ENCODE measurements around the gene EHBP1L1.

Gene EHBP1L1

GRCh38 chr11:65619281-65619928 is 43.6 kb downstream of the EHBP1L1 start:
- ATAC-seq, result no peak
- TF ChIP-seq CSDC2 (CRISPR knock-in tag; IDR thresholded peaks at IDR 0.05) (no peak), ZC3H10 (CRISPR knock-in tag; IDR thresholded peaks at IDR 0.05) (no peak), TOX (CRISPR knock-in tag; IDR thresholded peaks at IDR 0.05; ENCODE audit: borderline replicate concordance) (no peak), TCF4 (CRISPR knock-in tag; IDR thresholded peaks at IDR 0.05; ENCODE audit: borderline replicate concordance) (no peak)

GRCh38 chr11:65620666-65621065 is 44.8 kb downstream of the EHBP1L1 start:
- TF ChIP-seq CSDC2 (CRISPR knock-in tag; IDR thresholded peaks at IDR 0.05) (no peak), ZFP3 (CRISPR knock-in tag; IDR thresholded peaks at IDR 0.05) (no peak), POU6F1 (CRISPR knock-in tag; IDR thresholded peaks at IDR 0.05; ENCODE audit: borderline replicate concordance, low read depth) (no peak)
- ATAC-seq, result no peak

- no peak for ATAC-seq
- TF ChIP-seq RARB (CRISPR knock-in tag; IDR thresholded peaks at IDR 0.05) (no peak), ARNTL (CRISPR knock-in tag; IDR thresholded peaks at IDR 0.05; ENCODE audit: borderline replicate concordance, low read depth) (no peak), ZNF565 (CRISPR knock-in tag; conservative IDR thresholded peaks at IDR 0.05; ENCODE audit: low read depth) (no peak), PPARA (CRISPR knock-in tag; IDR thresholded peaks at IDR 0.05; ENCODE audit: borderline replicate concordance) (no peak), CSDC2 (CRISPR knock-in tag; IDR thresholded peaks at IDR 0.05) (no peak), OSR1 (CRISPR knock-in tag; IDR thresholded peaks at IDR 0.05) (no peak)
These were observed 45.6 kb downstream of the EHBP1L1 start for GRCh38 chr11:65621460-65621859.

DNA sequence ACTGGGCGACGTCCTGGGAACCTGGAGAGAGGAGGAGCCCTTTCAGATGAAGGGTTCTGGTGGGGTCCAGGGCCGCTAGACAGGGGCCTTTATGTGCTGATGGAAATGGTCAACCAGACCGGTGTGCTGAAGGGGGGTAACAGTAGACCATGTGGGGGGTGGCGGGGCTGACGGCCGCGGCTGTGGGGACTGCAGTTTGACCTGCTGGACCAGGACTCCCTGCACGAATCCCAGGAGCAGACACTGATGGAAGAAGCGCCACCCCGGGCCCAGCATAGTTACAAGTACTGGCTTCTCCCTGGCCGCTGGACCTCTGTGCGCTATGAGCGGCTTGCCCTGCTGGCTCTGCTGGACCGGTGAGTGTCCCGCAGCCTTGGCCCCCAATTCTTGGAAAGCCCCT is 46.2 kb downstream of the EHBP1L1 start:
- ATAC-seq, result no peak

DNA sequence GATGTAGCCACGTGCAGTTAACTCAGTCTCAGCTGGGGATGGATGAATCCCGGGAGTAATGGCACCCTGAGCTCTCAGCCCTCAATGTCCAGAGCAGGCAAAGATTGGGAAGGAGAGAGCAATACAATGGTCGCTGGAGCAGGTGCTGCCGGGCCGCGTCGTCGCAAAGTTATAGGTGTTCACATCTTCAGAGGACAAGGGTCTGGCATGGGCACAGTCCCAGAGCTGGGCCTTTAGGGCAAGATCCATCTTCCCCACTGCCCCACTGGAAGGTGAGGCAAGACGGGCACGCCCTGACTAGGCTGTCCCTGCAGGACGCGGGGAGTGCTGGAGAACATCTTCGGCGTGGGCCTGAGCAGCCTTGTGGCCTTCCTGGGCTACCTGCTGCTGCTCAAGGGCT is 47.3 kb downstream of the EHBP1L1 start:
- no peak for ATAC-seq
- TF ChIP-seq, protein P1, sequence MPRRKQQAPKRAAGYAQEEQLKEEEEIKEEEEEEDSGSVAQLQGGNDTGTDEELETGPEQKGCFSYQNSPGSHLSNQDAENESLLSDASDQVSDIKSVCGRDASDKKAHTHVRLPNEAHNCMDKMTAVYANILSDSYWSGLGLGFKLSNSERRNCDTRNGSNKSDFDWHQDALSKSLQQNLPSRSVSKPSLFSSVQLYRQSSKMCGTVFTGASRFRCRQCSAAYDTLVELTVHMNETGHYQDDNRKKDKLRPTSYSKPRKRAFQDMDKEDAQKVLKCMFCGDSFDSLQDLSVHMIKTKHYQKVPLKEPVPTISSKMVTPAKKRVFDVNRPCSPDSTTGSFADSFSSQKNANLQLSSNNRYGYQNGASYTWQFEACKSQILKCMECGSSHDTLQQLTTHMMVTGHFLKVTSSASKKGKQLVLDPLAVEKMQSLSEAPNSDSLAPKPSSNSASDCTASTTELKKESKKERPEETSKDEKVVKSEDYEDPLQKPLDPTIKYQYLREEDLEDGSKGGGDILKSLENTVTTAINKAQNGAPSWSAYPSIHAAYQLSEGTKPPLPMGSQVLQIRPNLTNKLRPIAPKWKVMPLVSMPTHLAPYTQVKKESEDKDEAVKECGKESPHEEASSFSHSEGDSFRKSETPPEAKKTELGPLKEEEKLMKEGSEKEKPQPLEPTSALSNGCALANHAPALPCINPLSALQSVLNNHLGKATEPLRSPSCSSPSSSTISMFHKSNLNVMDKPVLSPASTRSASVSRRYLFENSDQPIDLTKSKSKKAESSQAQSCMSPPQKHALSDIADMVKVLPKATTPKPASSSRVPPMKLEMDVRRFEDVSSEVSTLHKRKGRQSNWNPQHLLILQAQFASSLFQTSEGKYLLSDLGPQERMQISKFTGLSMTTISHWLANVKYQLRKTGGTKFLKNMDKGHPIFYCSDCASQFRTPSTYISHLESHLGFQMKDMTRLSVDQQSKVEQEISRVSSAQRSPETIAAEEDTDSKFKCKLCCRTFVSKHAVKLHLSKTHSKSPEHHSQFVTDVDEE (CRISPR knock-in tag; IDR thresholded peaks at IDR 0.05), result no peak
- TF ChIP-seq CSDC2 (CRISPR knock-in tag; IDR thresholded peaks at IDR 0.05) (no peak), BACH2 (CRISPR knock-in tag; IDR thresholded peaks at IDR 0.05; ENCODE audit: borderline replicate concordance) (no peak), OSR1 (CRISPR knock-in tag; IDR thresholded peaks at IDR 0.05) (no peak), POU6F1 (CRISPR knock-in tag; IDR thresholded peaks at IDR 0.05; ENCODE audit: borderline replicate concordance, low read depth) (no peak), ZFP30 (CRISPR knock-in tag; IDR thresholded peaks at IDR 0.05) (no peak), ZFP3 (CRISPR knock-in tag; IDR thresholded peaks at IDR 0.05) (no peak), SNAI2 (CRISPR knock-in tag; IDR thresholded peaks at IDR 0.05) (no peak), ZNF70 (CRISPR knock-in tag; IDR thresholded peaks at IDR 0.05) (no peak), PPARA (CRISPR knock-in tag; IDR thresholded peaks at IDR 0.05; ENCODE audit: borderline replicate concordance) (no peak), GLIS3 (CRISPR knock-in tag; IDR thresholded peaks at IDR 0.05) (no peak)

More for the DNA sequence above, 46.2 kb downstream of the EHBP1L1 start:
- no peak for TF ChIP-seq CREB5 (CRISPR knock-in tag; IDR thresholded peaks at IDR 0.05; ENCODE audit: low read depth)
- no peak for TF ChIP-seq PATZ1 (CRISPR knock-in tag; IDR thresholded peaks at IDR 0.05; ENCODE audit: borderline replicate concordance)
- TF ChIP-seq ZFP3 (CRISPR knock-in tag; IDR thresholded peaks at IDR 0.05), result no peak
- no peak for TF ChIP-seq ZNF565 (CRISPR knock-in tag; conservative IDR thresholded peaks at IDR 0.05; ENCODE audit: low read depth)
- no peak for TF ChIP-seq PPARA (CRISPR knock-in tag; IDR thresholded peaks at IDR 0.05; ENCODE audit: borderline replicate concordance)
- TF ChIP-seq TCF4 (CRISPR knock-in tag; IDR thresholded peaks at IDR 0.05; ENCODE audit: borderline replicate concordance), result no peak
- no peak for TF ChIP-seq GLIS3 (CRISPR knock-in tag; IDR thresholded peaks at IDR 0.05)
- no peak for TF ChIP-seq ISL1 (CRISPR knock-in tag; IDR thresholded peaks at IDR 0.05)
- no peak for TF ChIP-seq ZFP30 (CRISPR knock-in tag; IDR thresholded peaks at IDR 0.05)
- TF ChIP-seq CSDC2 (CRISPR knock-in tag; IDR thresholded peaks at IDR 0.05), result no peak
- no peak for TF ChIP-seq SNAI2 (CRISPR knock-in tag; IDR thresholded peaks at IDR 0.05)
